NT2/D1 (cell line): ENCODE results near the gene STRAP.

Experiments used
- DNase-seq: peaks from one replicate; pipeline ENCODE4 v3.0.0-alpha.2; 2011; ENCODE audit warnings: low read depth, low spot score
- H3K27me3 ChIP-seq: 2 replicates; pipeline ENCODE4 v1.6.0; 2011; ENCODE audit warnings: mild to moderate bottlenecking; ENCODE audit not compliant: insufficient read length, insufficient read depth
- H3K36me3 ChIP-seq: 2 replicates; pipeline ENCODE4 v1.6.1; 2011; ENCODE audit warnings: mild to moderate bottlenecking, low read length, mixed read lengths; ENCODE audit not compliant: insufficient read depth, insufficient read length
- H3K4me1 ChIP-seq: 2 replicates; pipeline ENCODE4 v1.5.1; 2011; ENCODE audit not compliant: insufficient read depth, insufficient read length
- H3K4me3 ChIP-seq: 2 replicates; pipeline ENCODE4 v1.5.1; 2011; ENCODE audit warnings: low read depth; ENCODE audit not compliant: insufficient read length
- H3K9ac ChIP-seq: 2 replicates; pipeline ENCODE4 v1.6.0; 2011; ENCODE audit warnings: low read depth; ENCODE audit not compliant: insufficient read length
- H3K9me3 ChIP-seq: 2 replicates; pipeline ENCODE4 v1.5.1; 2011; ENCODE audit warnings: mild to moderate bottlenecking, low read length; ENCODE audit not compliant: insufficient read depth
- SUZ12 ChIP-seq: IDR thresholded peaks from 2 replicates; pipeline ENCODE4 v1.6.1; 2011; ENCODE audit not compliant: insufficient read length, insufficient read depth; ENCODE audit errors: extremely low read depth
- YY1 ChIP-seq: IDR thresholded peaks from 2 replicates; pipeline ENCODE4 v1.6.1; 2011; ENCODE audit not compliant: insufficient read length, insufficient read depth
- ZNF274 ChIP-seq: IDR thresholded peaks from 2 replicates; pipeline ENCODE4 v1.6.1; 2011; ENCODE audit warnings: mild to moderate bottlenecking, low read depth, low read length

The STRAP gene

DNA sequence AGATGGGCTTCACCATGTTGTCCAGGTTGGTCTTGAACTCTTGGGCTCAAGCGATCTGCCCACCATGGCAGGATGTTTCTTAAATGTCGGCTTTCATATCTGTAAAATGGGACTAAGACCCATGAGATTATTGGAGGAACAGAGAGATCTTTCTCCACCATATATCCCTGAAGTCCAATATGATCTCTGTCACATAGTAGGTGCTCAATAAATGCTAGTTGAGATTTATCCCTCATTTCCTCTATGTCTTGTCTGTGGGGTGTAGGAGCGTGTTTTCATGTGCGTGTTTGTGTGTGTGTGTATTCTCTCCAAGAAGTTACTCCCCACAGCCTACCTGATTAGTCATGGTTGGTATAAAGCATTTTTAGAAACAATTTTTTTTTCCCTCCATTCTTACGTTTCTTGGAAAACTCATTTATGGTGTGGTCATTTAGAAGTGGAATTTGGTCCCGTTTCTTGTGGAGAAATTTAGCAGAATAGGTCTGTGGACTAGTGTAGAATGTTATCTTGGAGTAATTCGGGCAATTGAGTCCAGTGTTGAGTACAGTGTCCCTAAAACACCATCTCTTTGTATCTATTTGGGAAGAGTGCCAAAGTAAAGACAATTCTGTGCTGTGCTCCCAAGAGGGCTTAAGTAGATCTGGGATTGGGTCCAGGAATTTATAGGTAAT is 4.3 kb downstream of the STRAP start:
- Histone ChIP-seq H3K9me3 (no peaks in the 10 kb centered on the region), H3K4me3 (no peak overlapping the region), H3K9ac (no peak overlapping the region), H3K27me3 (no peaks in the 10 kb centered on the region), H3K36me3 (peaks cover 79% of the 10 kb centered on the region), H3K4me1 (no peaks in the 10 kb centered on the region)
- TF ChIP-seq ZNF274, result no peak
- TF ChIP-seq YY1, result no peak
- TF ChIP-seq SUZ12, result no peak
- DNase-seq, result no peak

DNA sequence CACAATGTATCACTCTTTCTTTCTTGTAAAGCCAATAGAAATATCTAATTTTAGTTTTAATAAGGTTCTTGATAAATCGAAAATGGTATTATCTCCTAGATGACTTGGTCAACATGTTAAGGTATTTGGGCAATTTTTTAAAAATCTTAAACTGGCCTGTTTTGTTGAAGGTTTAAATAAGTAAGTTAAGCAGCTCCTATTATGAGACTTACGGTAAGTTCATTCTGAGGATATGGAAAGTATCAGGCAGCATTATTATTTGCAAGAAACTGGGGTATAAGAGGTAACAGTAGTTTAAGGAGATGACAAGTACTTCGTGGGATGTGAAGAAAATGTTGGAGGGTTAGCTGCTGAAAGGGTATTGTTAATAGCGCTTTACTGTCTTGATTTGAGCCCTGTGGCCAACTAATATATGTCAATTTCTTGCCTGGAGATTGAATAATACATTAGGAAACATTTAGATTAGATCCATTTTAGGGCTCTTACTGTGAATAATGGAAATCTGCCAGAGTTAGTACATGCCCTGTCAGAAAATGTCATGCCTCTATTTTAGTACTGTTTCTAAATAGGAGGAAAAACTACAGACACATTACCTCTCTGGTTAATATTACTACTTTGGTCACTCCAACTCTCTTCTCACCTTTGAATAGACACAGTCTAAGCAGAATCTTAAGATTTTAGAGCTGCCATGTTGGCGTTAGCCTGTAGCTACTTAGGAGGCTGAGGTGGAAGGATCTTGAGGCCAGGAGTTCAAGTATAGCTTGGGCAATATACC is 5.0 kb downstream of the STRAP start:
- Histone ChIP-seq H3K36me3 (peaks cover 86% of the 10 kb centered on the region), H3K4me1 (no peaks in the 10 kb centered on the region), H3K9me3 (no peaks in the 10 kb centered on the region), H3K27me3 (no peaks in the 10 kb centered on the region), H3K4me3 (no peak overlapping the region), H3K9ac (no peak overlapping the region)
- no peak for TF ChIP-seq ZNF274
- no peak for TF ChIP-seq SUZ12
- TF ChIP-seq YY1, result no peak
- DNase-seq, result no peak

DNA sequence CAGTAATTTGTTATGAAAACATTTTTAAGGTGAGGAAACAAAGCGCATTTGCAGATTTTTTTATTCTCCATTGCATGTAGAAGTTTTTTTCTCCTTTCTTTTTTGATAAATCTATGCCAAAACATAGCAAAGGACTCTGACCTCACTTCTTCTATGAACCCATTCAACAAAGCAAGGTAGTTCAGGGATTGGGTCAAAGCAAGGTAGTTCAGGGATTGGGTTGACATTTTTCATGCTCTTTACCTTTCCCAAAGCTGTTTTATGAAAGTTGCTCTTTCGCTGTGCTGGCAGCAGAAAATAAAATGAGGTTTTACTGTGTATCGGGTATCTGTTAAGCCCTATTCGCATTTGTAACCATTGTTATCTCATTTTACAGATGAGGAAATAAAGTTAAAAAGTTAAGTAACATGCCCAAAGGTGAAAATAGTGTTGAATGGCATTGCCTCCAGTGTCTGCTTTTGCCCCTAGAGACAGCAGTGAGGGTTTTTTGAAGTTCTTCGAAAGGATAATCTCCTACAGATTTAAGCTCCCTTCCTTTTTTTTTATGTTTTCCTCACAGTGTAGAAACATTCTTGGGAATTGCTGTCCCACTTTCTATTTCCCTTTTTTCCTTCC is 10.6 kb downstream of the STRAP start:
- H3K9me3 ChIP-seq, result no peaks in the 10 kb centered on the region
- no peak for TF ChIP-seq YY1
- TF ChIP-seq ZNF274, result no peak
- TF ChIP-seq SUZ12, result no peak
- peaks cover 96% of the 10 kb centered on the region for H3K36me3 ChIP-seq
- H3K4me1 ChIP-seq, result no peaks in the 10 kb centered on the region
- H3K27me3 ChIP-seq, result no peaks in the 10 kb centered on the region
- no peak for DNase-seq
- H3K9ac ChIP-seq, result no peak overlapping the region
- H3K4me3 ChIP-seq, result no peak overlapping the region

DNA sequence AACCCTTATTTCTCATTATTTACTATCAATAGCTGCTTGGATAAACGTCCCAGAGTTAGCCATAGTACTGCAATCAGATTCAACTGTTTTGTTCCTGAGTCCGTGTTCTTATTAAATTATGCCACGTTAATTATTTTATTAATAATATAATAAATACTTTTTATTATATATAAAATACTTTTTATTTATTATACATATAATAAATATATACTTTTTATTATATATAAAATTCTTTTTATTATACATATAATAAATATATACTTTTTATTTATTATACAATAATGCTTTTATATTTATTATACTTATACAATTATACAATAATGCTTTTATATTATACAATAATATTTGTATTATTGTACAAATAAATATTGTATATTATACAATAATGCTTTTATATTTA is 11.1 kb downstream of the STRAP start:
- Histone ChIP-seq H3K27me3 (no peaks in the 10 kb centered on the region), H3K9ac (no peak overlapping the region), H3K4me1 (no peaks in the 10 kb centered on the region), H3K4me3 (no peak overlapping the region), H3K36me3 (peaks cover 96% of the 10 kb centered on the region), H3K9me3 (no peaks in the 10 kb centered on the region)
- no peak for DNase-seq
- TF ChIP-seq SUZ12 (no peak), ZNF274 (no peak), YY1 (no peak)

GRCh38 chr12:15896867-15897266 is 14.7 kb downstream of the STRAP start:
- Histone ChIP-seq H3K4me3 (no peak overlapping the region), H3K9me3 (no peaks in the 10 kb centered on the region), H3K27me3 (no peaks in the 10 kb centered on the region), H3K4me1 (no peaks in the 10 kb centered on the region), H3K9ac (no peak overlapping the region), H3K36me3 (peaks cover 97% of the 10 kb centered on the region)
- no peak for DNase-seq
- TF ChIP-seq YY1, result no peak
- TF ChIP-seq SUZ12, result no peak
- TF ChIP-seq ZNF274, result no peak

DNA sequence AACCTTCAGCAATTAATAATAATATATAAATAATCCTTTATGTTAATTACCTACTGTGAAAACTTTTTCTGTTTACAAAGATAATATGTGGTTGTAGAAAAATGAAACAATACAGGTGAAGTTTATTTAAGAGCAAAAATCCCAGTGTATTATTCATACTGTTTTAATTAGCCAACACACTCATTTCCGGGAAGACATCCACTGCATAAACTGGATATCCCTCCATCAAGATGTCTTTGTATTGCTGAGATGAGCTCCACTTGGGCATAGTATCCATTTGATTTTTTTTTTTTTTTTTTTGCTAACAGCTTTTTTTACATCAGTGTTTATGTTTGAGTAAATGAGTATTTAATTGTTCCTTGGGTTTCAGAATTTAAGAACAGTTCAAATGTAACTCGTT is 15.2 kb downstream of the STRAP start:
- H3K4me3 ChIP-seq, result no peak overlapping the region

More for the DNA sequence above, 15.2 kb downstream of the STRAP start:
- Histone ChIP-seq H3K27me3 (no peaks in the 10 kb centered on the region), H3K9me3 (no peaks in the 10 kb centered on the region), H3K36me3 (peaks cover 97% of the 10 kb centered on the region), H3K4me1 (no peaks in the 10 kb centered on the region), H3K9ac (no peak overlapping the region)
- DNase-seq, result no peak
- TF ChIP-seq YY1, result no peak
- TF ChIP-seq ZNF274, result no peak
- no peak for TF ChIP-seq SUZ12
